H9 (cell line): Measurements from ENCODE around the gene NAPB. TPM values are rescaled to one million over a fixed set of nuclear protein-coding genes. Genes with fewer than 3 reads are reported as not detected.
A peak's percentile ranks its signal among the peaks of the same experiment; 100 is the strongest.
"Not testable (repeated sequence)": the region's sequence is repeated elsewhere in the genome, so short reads cannot be mapped to it uniquely, and the experiment has no call there.

Experiments
- DNase-seq: peaks from one replicate; pipeline ENCODE4 v3.0.0-alpha.2; 2017
- H2AFZ ChIP-seq: one replicate; pipeline ENCODE4 v1.6.1; 2013; ENCODE audit warnings: mild to moderate bottlenecking, low read length, control low read depth, moderate library complexity
- H2AK5ac ChIP-seq: 2 replicates; pipeline ENCODE4 v1.6.1; 2013; ENCODE audit warnings: low read length, control low read depth, mixed read lengths; ENCODE audit not compliant: insufficient read length
- H2BK120ac ChIP-seq: one replicate; pipeline ENCODE4 v1.6.1; 2013; ENCODE audit warnings: low read depth, mild to moderate bottlenecking, low read length, control low read depth, inconsistent platforms; ENCODE audit not compliant: poor library complexity, severe bottlenecking
- H2BK12ac ChIP-seq: 2 replicates; pipeline ENCODE4 v1.6.1; 2013; ENCODE audit warnings: low read length, control low read depth, mixed read lengths, low read depth; ENCODE audit not compliant: insufficient read length
- H2BK15ac ChIP-seq: 2 replicates; pipeline ENCODE4 v1.6.1; 2013; ENCODE audit warnings: low read depth, low read length, control low read depth
- H2BK20ac ChIP-seq: one replicate; pipeline ENCODE4 v1.6.1; 2013; ENCODE audit warnings: low read depth, mild to moderate bottlenecking, low read length, control low read depth, inconsistent platforms; ENCODE audit not compliant: poor library complexity, severe bottlenecking
- H2BK5ac ChIP-seq: 2 replicates; pipeline ENCODE4 v1.6.1; 2013; ENCODE audit warnings: low read length, control low read depth, mixed read lengths; ENCODE audit not compliant: insufficient read length
- H3K14ac ChIP-seq: 2 replicates; pipeline ENCODE4 v1.6.1; 2013; ENCODE audit warnings: low read length, control low read depth; ENCODE audit not compliant: insufficient read depth
- H3K18ac ChIP-seq: 2 replicates; pipeline ENCODE4 v1.6.1; 2013; ENCODE audit warnings: low read depth, mild to moderate bottlenecking, mixed read lengths, low read length, control low read depth; ENCODE audit not compliant: insufficient read length
- H3K23ac ChIP-seq: 2 replicates; pipeline ENCODE4 v1.6.1; 2013; ENCODE audit warnings: low read length, control low read depth, mixed read lengths, low read depth; ENCODE audit not compliant: insufficient read length
- H3K23me2 ChIP-seq: 2 replicates; pipeline ENCODE4 v1.6.1; 2013; ENCODE audit warnings: low read depth, mild to moderate bottlenecking, mixed read lengths, low read length, control low read depth; ENCODE audit not compliant: insufficient read length, poor library complexity, severe bottlenecking
- H3K27ac ChIP-seq: 2 replicates; pipeline ENCODE4 v1.5.1; 2013; ENCODE audit warnings: low read length, control low read depth, mixed read lengths, low read depth; ENCODE audit not compliant: insufficient read length
- H3K27me3 ChIP-seq: 2 replicates; pipeline ENCODE4 v1.6.1; 2013; ENCODE audit warnings: low read length, control low read depth, inconsistent platforms; ENCODE audit not compliant: insufficient read depth
- H3K4ac ChIP-seq: 2 replicates; pipeline ENCODE4 v1.6.1; 2013; ENCODE audit warnings: low read depth, mild to moderate bottlenecking, control low read depth, inconsistent platforms, low read length, moderate library complexity
- H3K4me1 ChIP-seq: 2 replicates; pipeline ENCODE4 v1.6.1; 2013; ENCODE audit warnings: low read length, control low read depth, inconsistent platforms; ENCODE audit not compliant: insufficient read depth
- H3K4me2 ChIP-seq: 2 replicates; pipeline ENCODE4 v1.6.1; 2013; ENCODE audit warnings: low read length, control low read depth, mixed read lengths; ENCODE audit not compliant: insufficient read length, insufficient read depth
- H3K56ac ChIP-seq: 2 replicates; pipeline ENCODE4 v1.6.1; 2013; ENCODE audit warnings: low read depth, mild to moderate bottlenecking, mixed read lengths, low read length, control low read depth; ENCODE audit not compliant: insufficient read length
- H3K79me1 ChIP-seq: 2 replicates; pipeline ENCODE4 v1.6.1; 2013; ENCODE audit warnings: low read depth, mild to moderate bottlenecking, moderate library complexity, low read length, control low read depth, inconsistent platforms; ENCODE audit not compliant: insufficient read depth, poor library complexity, severe bottlenecking
- H3K79me2 ChIP-seq: 2 replicates; pipeline ENCODE4 v1.6.1; 2013; ENCODE audit warnings: low read length, control low read depth, inconsistent platforms; ENCODE audit not compliant: insufficient read depth
- H3K9ac ChIP-seq: 2 replicates; pipeline ENCODE4 v1.6.1; 2013; ENCODE audit warnings: low read length, control low read depth, mixed read lengths; ENCODE audit not compliant: insufficient read length; ENCODE audit errors: extremely low read depth
- H3K9me3 ChIP-seq: one replicate; pipeline ENCODE4 v1.6.1; 2013; ENCODE audit warnings: low read depth, low read length, inconsistent platforms; ENCODE audit not compliant: control insufficient read depth
- H3T11ph ChIP-seq: one replicate; pipeline ENCODE4 v1.6.1; 2013; ENCODE audit warnings: mild to moderate bottlenecking, low read length, control low read depth, inconsistent platforms
- H4K20me1 ChIP-seq: one replicate; pipeline ENCODE4 v1.6.1; 2013; ENCODE audit not compliant: control insufficient read depth, insufficient read length, insufficient read depth
- H4K5ac ChIP-seq: 2 replicates; pipeline ENCODE4 v1.6.1; 2013; ENCODE audit warnings: low read depth, mild to moderate bottlenecking, mixed read lengths, low read length, control low read depth; ENCODE audit not compliant: insufficient read length
- H4K8ac ChIP-seq: replicated peaks from 2 replicates; pipeline ENCODE4 v1.6.1; 2013; ENCODE audit warnings: low read length, control low read depth, mixed read lengths, low read depth; ENCODE audit not compliant: insufficient read length
- H4K91ac ChIP-seq: 2 replicates; pipeline ENCODE4 v1.6.1; 2013; ENCODE audit warnings: low read depth, mild to moderate bottlenecking, moderate library complexity, mixed read lengths, low read length, control low read depth; ENCODE audit not compliant: insufficient read length
- H3K27ac Mint-ChIP-seq, 3 experiments: 2 replicates in 2 of 3; 3 replicates in 1 of 3; pipeline ENCODE4 v1.8.0; 2020 to 2021; ENCODE audit warnings: mixed read lengths in 3 of 3, mild to moderate bottlenecking in 1 of 3, moderate library complexity in 1 of 3
- H3K27me3 Mint-ChIP-seq: 2 replicates; pipeline ENCODE4 v1.8.0; 2021; ENCODE audit warnings: low read depth, mild to moderate bottlenecking, moderate library complexity, mixed read lengths
- H3K36me3 Mint-ChIP-seq, 3 experiments: 2 replicates in 2 of 3; 3 replicates in 1 of 3; pipeline ENCODE4 v1.8.0; 2020 to 2021; ENCODE audit warnings: low read depth in 3 of 3, mixed read lengths in 3 of 3; ENCODE audit not compliant: insufficient read depth in 1 of 3
- H3K4me1 Mint-ChIP-seq, 2 experiments: 2 replicates each; pipeline ENCODE4 v1.8.0; 2020; ENCODE audit warnings: mixed read lengths in 2 of 2
- H3K4me3 Mint-ChIP-seq, 2 experiments: 2 replicates in 1 of 2; 3 replicates in 1 of 2; pipeline ENCODE4 v1.8.0; 2020 to 2021; ENCODE audit warnings: mild to moderate bottlenecking in 2 of 2, mixed read lengths in 2 of 2, moderate library complexity in 1 of 2
- H3K9me3 Mint-ChIP-seq, 2 experiments: 2 replicates in 1 of 2; 3 replicates in 1 of 2; pipeline ENCODE4 v1.8.0; 2020; ENCODE audit warnings: mild to moderate bottlenecking in 2 of 2, mixed read lengths in 2 of 2, moderate library complexity in 1 of 2
- CTCF ChIP-seq: fragments of 200-600 bp; sonication (generic); conservative IDR thresholded peaks from 3 replicates; pipeline ENCODE4 v1.8.0; 2021; ENCODE audit warnings: antibody characterized with exemption, mild to moderate bottlenecking
- WGBS: extraction: QIAGEN DNeasy Blood & Tissue Kit; methylation state at CpG from one replicate; pipeline ENCODE4 v1.1.7; 2013; ENCODE audit warnings: missing lambda C conversion rate, low lambda C conversion rate, mixed read lengths; ENCODE audit not compliant: insufficient read length; ENCODE audit errors: extremely low coverage; 5-methylcytosine and 5-hydroxymethylcytosine counted together
- total RNA-seq: library from RNA; stranded (reverse); gene quantifications from 2 replicates; pipeline ENCODE4 v1.2.1, GENCODE V29; 2021

Gene NAPB
- total RNA-seq, 1 experiment from 2014 or later, result 10.4 TPM

GRCh38 chr20:23349338-23350195 lies 71.7 kb downstream of the NAPB start:
- Mint-ChIP-seq H3K36me3 (peaks cover 4 to 10% (median 7%) of the 10 kb centered on the region in 3 experiments; a peak in 6 of 7 replicates), H3K4me1 (peaks cover 22 to 23% of the 10 kb centered on the region in 2 experiments), H3K27ac (peak overlapping the region; percentile 98 to 99 (median 99)), H3K27me3 (peaks cover 2% of the 10 kb centered on the region; the same call in 1 of the 2 replicates), H3K4me3 (peak overlapping the region; percentile 71 to 96), H3K9me3 (no peaks in the 10 kb centered on the region; a peak in 1 of 5 replicates)
- no peak overlapping the region for H2AK5ac ChIP-seq
- no peak overlapping the region for H2BK120ac ChIP-seq
- no peak overlapping the region for H2BK5ac ChIP-seq
- H4K5ac ChIP-seq, result no peak overlapping the region
- peak; percentile 55; the same call in 2 of the 3 replicates for TF ChIP-seq CTCF
- H2BK12ac ChIP-seq, result no peak overlapping the region
- no peak overlapping the region for H2BK15ac ChIP-seq
- H3K23ac ChIP-seq, result no peak overlapping the region
- peaks cover 11% of the 10 kb centered on the region for H3K23me2 ChIP-seq
- H3K4me2 ChIP-seq, result peak overlapping the region; percentile 78
- peaks cover 2% of the 10 kb centered on the region; the same call in 1 of the 2 replicates for H3K4me1 ChIP-seq
- H2AFZ ChIP-seq, result no peak overlapping the region
- no peak overlapping the region for H3K56ac ChIP-seq
- H3K79me2 ChIP-seq, result peaks cover 12% of the 10 kb centered on the region
- H3K14ac ChIP-seq, result peak overlapping the region; percentile 27
- H4K20me1 ChIP-seq, result no peaks in the 10 kb centered on the region
- no peaks in the 10 kb centered on the region for H3K9me3 ChIP-seq
- H3T11ph ChIP-seq, result no peak overlapping the region
- no peaks in the 10 kb centered on the region for H3K79me1 ChIP-seq
- H3K27me3 ChIP-seq, result no peaks in the 10 kb centered on the region
- H3K4ac ChIP-seq, result no peak overlapping the region
- no peak overlapping the region for H2BK20ac ChIP-seq
- H4K8ac ChIP-seq, result no peak overlapping the region
- H3K18ac ChIP-seq, result peak overlapping the region; percentile 12
- no peak overlapping the region for H4K91ac ChIP-seq
- H3K9ac ChIP-seq, result peak overlapping the region; percentile 56
- peak; percentile 34 for DNase-seq
- no peak overlapping the region for H3K27ac ChIP-seq
- no CpG with 5 or more reads among the region's 23 CpGs for WGBS

GRCh38 chr20:23348510-23348909 lies 72.8 kb downstream of the NAPB start:
- Histone ChIP-seq H3K23me2 (peaks cover 11% of the 10 kb centered on the region), H3K79me2 (peaks cover 12% of the 10 kb centered on the region)
- not testable (repeated sequence) for H3K36me3 Mint-ChIP-seq, H2AK5ac ChIP-seq, H3K27me3 ChIP-seq, H3K23ac ChIP-seq, H3K4ac ChIP-seq, H3K9me3 ChIP-seq, H3K27ac ChIP-seq, H3K4me1 ChIP-seq, H2AFZ ChIP-seq, H3K4me2 ChIP-seq, H2BK120ac ChIP-seq, H3K9ac ChIP-seq, H2BK5ac ChIP-seq, H3T11ph ChIP-seq, H4K5ac ChIP-seq, H2BK20ac ChIP-seq, H3K79me1 ChIP-seq, H4K8ac ChIP-seq, H3K14ac ChIP-seq, H3K9me3 Mint-ChIP-seq, H3K18ac ChIP-seq, H3K56ac ChIP-seq, H2BK12ac ChIP-seq, H4K91ac ChIP-seq, H4K20me1 ChIP-seq, H3K27me3 Mint-ChIP-seq, H2BK15ac ChIP-seq
- no CpG with 5 or more reads among the region's 6 CpGs for WGBS
- DNase-seq, result peak; percentile 25
- Mint-ChIP-seq H3K4me1 (peaks cover 22 to 23% of the 10 kb centered on the region in 2 experiments), H3K4me3 (peak overlapping the region; percentile 6 to 65; a peak in 4 of 5 replicates), H3K27ac (peak overlapping the region; percentile 71 to 86 (median 74))
